ENCODE results near the gene DIS3L2.

GRCh38 chr2:232097758-232098157 lies 136.2 kb downstream of the DIS3L2 start:
- TF ChIP-seq CTCF (IDR thresholded peaks at IDR 0.05; ENCODE audit: control extremely low read depth in 1 of 3, insufficient read depth in 1 of 3, low read depth in 1 of 3, low read length in 3 of 3) (no peak), NRF1 (IDR thresholded peaks at IDR 0.05; ENCODE audit: low read depth, low read length) (no peak), POLR2A (IDR thresholded peaks at IDR 0.05; ENCODE audit: control extremely low read depth in 1 of 2, low read depth in 2 of 2, low read length in 2 of 2) (no peak)

All from H1 (cell line).